GM23338 (cell line): ENCODE data around the gene HDAC1. TPM values are rescaled to one million over a fixed set of nuclear protein-coding genes. Genes with fewer than 3 reads are reported as not detected.

ENCODE experiments used
- ATAC-seq: fragments of 200-7000 bp; cut with Tn5 transposase; 3 replicates; pipeline ENCODE4 v1.9.1; 2020
- DNase-seq: peaks from one replicate; pipeline ENCODE4 v3.0.0-alpha.2; 2015; ENCODE audit warnings: low spot score
- H2AFZ ChIP-seq: fragments of 200-600 bp; sonication (generic); 2 replicates; pipeline ENCODE4 v1.8.0; 2016; ENCODE audit warnings: antibody characterized with exemption, mild to moderate bottlenecking, moderate library complexity
- H3F3A ChIP-seq: fragments of 200-600 bp; sonication (generic); replicated peaks from 2 replicates; pipeline ENCODE4 v1.8.0; 2017; ENCODE audit warnings: antibody characterized with exemption, mixed run types, low read depth
- H3K27ac ChIP-seq: fragments of 200-600 bp; sonication (generic); 2 replicates; pipeline ENCODE4 v1.6.1; 2016; ENCODE audit warnings: low read depth
- H3K27me3 ChIP-seq: fragments of 200-600 bp; sonication (generic); 2 replicates; pipeline ENCODE4 v1.8.0; 2016; ENCODE audit warnings: mild to moderate bottlenecking, mixed run types, moderate library complexity; ENCODE audit not compliant: insufficient read depth
- H3K36me3 ChIP-seq: fragments of 200-600 bp; sonication (generic); 2 replicates; pipeline ENCODE4 v1.8.0; 2016; ENCODE audit warnings: mild to moderate bottlenecking; ENCODE audit not compliant: insufficient read depth
- H3K4me1 ChIP-seq: fragments of 200-600 bp; sonication (generic); 2 replicates; pipeline ENCODE4 v1.8.0; 2016; ENCODE audit warnings: mild to moderate bottlenecking, moderate library complexity; ENCODE audit not compliant: insufficient read depth
- H3K4me2 ChIP-seq: fragments of 200-600 bp; sonication (generic); 2 replicates; pipeline ENCODE4 v1.7.1; 2017; ENCODE audit warnings: mixed run types
- H3K4me3 ChIP-seq: fragments of 200-600 bp; sonication (generic); 2 replicates; pipeline ENCODE4 v1.6.1; 2016; ENCODE audit warnings: mixed run types
- H3K79me2 ChIP-seq: fragments of 200-600 bp; sonication (generic); replicated peaks from 2 replicates; pipeline ENCODE4 v1.8.0; 2017; ENCODE audit warnings: mild to moderate bottlenecking; ENCODE audit not compliant: insufficient read depth
- H3K9me2 ChIP-seq: fragments of 200-600 bp; sonication (generic); 2 replicates; pipeline ENCODE4 v1.8.0; 2017; ENCODE audit not compliant: insufficient read depth
- H4K20me1 ChIP-seq: fragments of 200-600 bp; sonication (generic); replicated peaks from 2 replicates; pipeline ENCODE4 v1.8.0; 2017; ENCODE audit warnings: mild to moderate bottlenecking; ENCODE audit not compliant: insufficient read depth
- H3K27ac Mint-ChIP-seq: 2 replicates; pipeline ENCODE4 v1.8.0; 2020; ENCODE audit warnings: inconsistent platforms, mild to moderate bottlenecking, moderate library complexity, mixed read lengths
- H3K27me3 Mint-ChIP-seq: 3 replicates; pipeline ENCODE4 v1.8.0; 2022; ENCODE audit warnings: low read depth, mild to moderate bottlenecking, moderate library complexity, mixed read lengths, inconsistent platforms; ENCODE audit not compliant: insufficient read depth, poor library complexity
- H3K36me3 Mint-ChIP-seq: 3 replicates; pipeline ENCODE4 v1.8.0; 2021; ENCODE audit warnings: low read depth, mild to moderate bottlenecking, inconsistent platforms, moderate library complexity, mixed read lengths
- H3K4me1 Mint-ChIP-seq: 3 replicates; pipeline ENCODE4 v1.8.0; 2020; ENCODE audit warnings: mild to moderate bottlenecking, inconsistent platforms, mixed read lengths
- H3K4me3 Mint-ChIP-seq: 3 replicates; pipeline ENCODE4 v1.8.0; 2021; ENCODE audit warnings: moderate library complexity, mild to moderate bottlenecking, inconsistent platforms, mixed read lengths
- H3K9me3 Mint-ChIP-seq: 3 replicates; pipeline ENCODE4 v1.8.0; 2020; ENCODE audit warnings: moderate library complexity, mild to moderate bottlenecking, inconsistent platforms, mixed read lengths
- CREB1 ChIP-seq: fragments of 250-450 bp; sonication (Bioruptor Pico); IDR thresholded peaks from 2 replicates; pipeline ENCODE4 v1.5.0; 2020; ENCODE audit warnings: low read depth, mild to moderate bottlenecking, moderate library complexity
- ETS1 ChIP-seq: IDR thresholded peaks from 2 replicates; pipeline ENCODE4 v1.6.1; 2016; ENCODE audit warnings: antibody characterized with exemption
- EZH2phosphoT487 ChIP-seq: fragments of 200-600 bp; sonication (generic); IDR thresholded peaks from one replicate; pipeline ENCODE4 v1.8.1; 2018; ENCODE audit warnings: antibody characterized with exemption; ENCODE audit not compliant: unreplicated experiment
- NANOG ChIP-seq: IDR thresholded peaks from 2 replicates; pipeline ENCODE4 v1.6.1; 2016; ENCODE audit warnings: antibody characterized with exemption, borderline replicate concordance
- REST ChIP-seq: IDR thresholded peaks from one replicate; pipeline ENCODE4 v1.6.1; 2018; ENCODE audit warnings: antibody characterized with exemption; ENCODE audit not compliant: unreplicated experiment
- ZNF114 ChIP-seq: fragments of 250-450 bp; sonication (Bioruptor Pico); IDR thresholded peaks from 2 replicates; pipeline ENCODE4 v1.5.0; 2020; ENCODE audit warnings: mild to moderate bottlenecking, moderate library complexity
- ZNF331 ChIP-seq: fragments of 250-450 bp; sonication (Bioruptor Pico); IDR thresholded peaks from 2 replicates; pipeline ENCODE4 v1.5.0; 2020; ENCODE audit warnings: low read depth, mild to moderate bottlenecking, moderate library complexity
- ZNF462 ChIP-seq: fragments of 250-450 bp; sonication (Bioruptor Pico); IDR thresholded peaks from 2 replicates; pipeline ENCODE4 v1.5.0; 2020; ENCODE audit warnings: mild to moderate bottlenecking, moderate library complexity
- polyA plus RNA-seq: library from polyadenylated mRNA; unstranded; fragments of >200 nt; fragmentation: Nextera tagmentation; extraction: Ambion mirVana; gene quantifications from 2 replicates; pipeline ENCODE4 v1.2.1, GENCODE V29; 2016
- total RNA-seq: library from RNA; depleted of rRNA; stranded (reverse); fragments of >200 nt; shearing (Covaris generic); gene quantifications from 2 replicates; pipeline ENCODE4 v1.2.3, GENCODE V29; 2014

HDAC1 gene
- total and polyA plus RNA-seq, 2 experiments from 2014 or later, result 82.6 to 104 TPM

- no peak for TF ChIP-seq REST
These were observed 12.2 kb downstream of the HDAC1 start (continued) for GRCh38 chr1:32303997-32304622.

- peaks cover 45% of the 10 kb centered on the region for H3K36me3 Mint-ChIP-seq
- Histone ChIP-seq H3K4me2 (no peak overlapping the region), H3K27ac (no peak overlapping the region), H3K4me3 (no peak overlapping the region), H3K4me1 (no peaks in the 10 kb centered on the region), H4K20me1 (peaks cover 25% of the 10 kb centered on the region; the same call in 1 of the 2 replicates), H3F3A (no peaks in the 10 kb centered on the region), H3K9me2 (no peaks in the 10 kb centered on the region), H3K36me3 (peaks cover 32% of the 10 kb centered on the region), H3K79me2 (peaks cover 82% of the 10 kb centered on the region), H2AFZ (no peak overlapping the region), H3K27me3 (no peaks in the 10 kb centered on the region)
- peaks cover 6% of the 10 kb centered on the region; the same call in 1 of the 3 replicates for H3K9me3 Mint-ChIP-seq
- ATAC-seq, result no peak
- H3K27ac Mint-ChIP-seq, result no peak overlapping the region
- DNase-seq, result no peak
- H3K4me1 Mint-ChIP-seq, result no peaks in the 10 kb centered on the region
- peaks cover 4% of the 10 kb centered on the region for H3K27me3 Mint-ChIP-seq
- H3K4me3 Mint-ChIP-seq, result no peak overlapping the region
- TF ChIP-seq EZH2phosphoT487 (no peak), ZNF462 (CRISPR knock-in tag) (no peak), ZNF331 (CRISPR knock-in tag) (no peak), CREB1 (CRISPR knock-in tag) (no peak), REST (no peak), ETS1 (no peak), ZNF114 (CRISPR knock-in tag) (no peak), NANOG (no peak)
These were observed 13.4 kb downstream of the HDAC1 start for GRCh38 chr1:32305310-32305709.
